Trophoblast cell (in vitro differentiated cells and primary cell): ENCODE measurements around the gene PRKAR1B.

ENCODE experiments used
- DNase-seq, 2 donors: peaks; one replicate each; pipeline ENCODE4 v3.0.0-alpha.2; 2016
- H2AFZ ChIP-seq: 2 replicates; pipeline ENCODE4 v1.6.1; 2013; ENCODE audit warnings: low read length, moderate library complexity, mild to moderate bottlenecking; ENCODE audit not compliant: insufficient read depth, poor library complexity
- H2AK5ac ChIP-seq: 2 replicates; pipeline ENCODE4 v1.6.1; 2013; ENCODE audit warnings: mild to moderate bottlenecking, low read length
- H2BK120ac ChIP-seq: 2 replicates; pipeline ENCODE4 v1.6.1; 2013; ENCODE audit warnings: low read length, mild to moderate bottlenecking, moderate library complexity; ENCODE audit not compliant: insufficient read depth, poor library complexity
- H2BK12ac ChIP-seq: 2 replicates; pipeline ENCODE4 v1.6.1; 2013; ENCODE audit warnings: mild to moderate bottlenecking, low read length, moderate library complexity
- H2BK5ac ChIP-seq: 2 replicates; pipeline ENCODE4 v1.6.1; 2013; ENCODE audit warnings: low read length, low read depth, moderate library complexity, mild to moderate bottlenecking; ENCODE audit not compliant: poor library complexity
- H3K14ac ChIP-seq: 2 replicates; pipeline ENCODE4 v1.6.1; 2013; ENCODE audit warnings: mild to moderate bottlenecking, low read length
- H3K18ac ChIP-seq: 2 replicates; pipeline ENCODE4 v1.6.1; 2013; ENCODE audit warnings: mild to moderate bottlenecking, low read length
- H3K23ac ChIP-seq: 2 replicates; pipeline ENCODE4 v1.6.1; 2013; ENCODE audit warnings: low read length
- H3K27ac ChIP-seq: 2 replicates; pipeline ENCODE4 v1.5.1; 2013; ENCODE audit warnings: low read depth, mild to moderate bottlenecking, inconsistent platforms, low read length, moderate library complexity
- H3K27me3 ChIP-seq: 2 replicates; pipeline ENCODE4 v1.6.1; 2013; ENCODE audit warnings: inconsistent platforms, mild to moderate bottlenecking, low read length, moderate library complexity; ENCODE audit not compliant: insufficient read depth
- H3K36me3 ChIP-seq, 2 experiments: 1 replicate in 1 of 2; 2 replicates in 1 of 2; pipeline ENCODE4 v1.6.1; 2013; ENCODE audit warnings: low read length in 2 of 2, mild to moderate bottlenecking in 2 of 2, moderate library complexity in 1 of 2; ENCODE audit not compliant: insufficient read depth in 2 of 2, control insufficient read depth in 1 of 2
- H3K4ac ChIP-seq: 2 replicates; pipeline ENCODE4 v1.6.1; 2013; ENCODE audit warnings: low read depth, mild to moderate bottlenecking, low read length, moderate library complexity
- H3K4me1 ChIP-seq, 2 experiments: 1 replicate in 1 of 2; 2 replicates in 1 of 2; pipeline ENCODE4 v1.6.1; 2013; ENCODE audit warnings: low read length in 2 of 2, mild to moderate bottlenecking in 2 of 2, moderate library complexity in 1 of 2; ENCODE audit not compliant: insufficient read depth in 2 of 2, control insufficient read depth in 1 of 2
- H3K4me2 ChIP-seq: 2 replicates; pipeline ENCODE4 v1.6.1; 2013; ENCODE audit warnings: inconsistent platforms, mild to moderate bottlenecking, low read length, moderate library complexity
- H3K4me3 ChIP-seq: 2 replicates; pipeline ENCODE4 v1.5.1; 2013; ENCODE audit warnings: mild to moderate bottlenecking, low read depth, low read length, inconsistent platforms
- H3K79me1 ChIP-seq: one replicate; pipeline ENCODE4 v1.6.1; 2013; ENCODE audit warnings: low read length
- H3K79me2 ChIP-seq: 2 replicates; pipeline ENCODE4 v1.6.1; 2013; ENCODE audit warnings: low read length, mild to moderate bottlenecking; ENCODE audit not compliant: control insufficient read depth, insufficient read depth, poor library complexity
- H3K9ac ChIP-seq: 2 replicates; pipeline ENCODE4 v1.6.1; 2013; ENCODE audit warnings: mild to moderate bottlenecking, low read length
- H3K9me3 ChIP-seq: 2 replicates; pipeline ENCODE4 v1.6.1; 2013; ENCODE audit warnings: low read depth, mild to moderate bottlenecking, control low read depth, inconsistent platforms, low read length; ENCODE audit not compliant: insufficient read depth
- H4K12ac ChIP-seq: 2 replicates; pipeline ENCODE4 v1.6.1; 2013; ENCODE audit warnings: low read depth, mild to moderate bottlenecking, low read length, moderate library complexity
- H4K8ac ChIP-seq: 2 replicates; pipeline ENCODE4 v1.6.1; 2013; ENCODE audit warnings: low read depth, mild to moderate bottlenecking, low read length, moderate library complexity
- H4K91ac ChIP-seq: one replicate; pipeline ENCODE4 v1.6.1; 2013; ENCODE audit warnings: low read depth, mild to moderate bottlenecking, low read length, moderate library complexity
- WGBS: extraction: QIAGEN DNeasy Blood & Tissue Kit; methylation state at CpG from one replicate; pipeline ENCODE4 v1.1.7; 2013; ENCODE audit warnings: missing lambda C conversion rate; ENCODE audit not compliant: insufficient read length, insufficient coverage; ENCODE audit errors: extremely low coverage; 5-methylcytosine and 5-hydroxymethylcytosine counted together

The PRKAR1B gene

DNA sequence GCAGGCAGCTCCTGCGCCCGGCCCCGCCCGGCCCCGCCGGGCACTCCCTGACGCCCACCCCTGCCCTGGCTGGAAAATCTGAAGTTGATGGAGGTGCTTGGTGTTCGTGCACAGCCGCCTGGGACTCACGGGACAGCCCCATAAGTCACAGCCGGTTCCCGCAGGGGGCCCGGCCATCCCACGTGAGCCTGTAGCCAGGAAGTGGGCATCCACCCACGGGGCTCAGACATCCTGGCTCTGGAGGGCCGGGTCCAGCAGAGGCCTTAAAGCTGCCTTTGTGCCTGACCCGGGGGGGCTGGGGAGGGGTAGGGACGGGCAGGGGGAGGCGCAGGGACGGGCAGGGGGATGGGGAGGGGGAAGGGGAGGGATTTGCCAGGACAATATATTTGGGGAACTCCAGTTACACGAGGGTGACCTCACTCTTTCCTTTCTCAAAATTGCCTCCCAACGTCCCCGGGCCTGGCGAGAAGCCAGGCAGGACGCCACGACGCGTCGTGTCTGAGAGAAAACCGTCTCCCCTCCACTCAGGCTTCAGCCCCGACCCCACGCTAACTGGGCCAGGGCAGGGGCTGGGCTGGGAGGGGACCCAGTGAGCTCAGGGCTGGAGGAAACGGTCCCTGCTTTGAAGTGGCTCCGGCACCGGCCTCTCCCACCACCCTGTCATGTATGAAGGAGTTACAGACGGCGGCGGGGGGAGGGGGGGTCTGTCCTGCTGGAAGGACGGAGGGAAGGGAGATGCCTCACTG lies 125.3 kb downstream of the PRKAR1B start:
- no peak overlapping the region for H3K4ac ChIP-seq
- H3K14ac ChIP-seq = no peak overlapping the region
- no CpG with 5 or more reads among the region's 39 CpGs for WGBS
- no peaks in the 10 kb centered on the region for H3K36me3 ChIP-seq
- H3K27me3 ChIP-seq = no peaks in the 10 kb centered on the region
- no peak overlapping the region for H2BK5ac ChIP-seq
- H3K79me1 ChIP-seq = no peaks in the 10 kb centered on the region
- no peak overlapping the region for H4K8ac ChIP-seq
- H3K27ac ChIP-seq = no peak overlapping the region
- no peaks in the 10 kb centered on the region for H3K79me2 ChIP-seq
- H4K91ac ChIP-seq = no peak overlapping the region
- peak; percentile 31 to 42 for DNase-seq
- no peaks in the 10 kb centered on the region for H3K9me3 ChIP-seq
- H3K18ac ChIP-seq = no peak overlapping the region
- no peak overlapping the region for H2AFZ ChIP-seq
- peaks cover 4 to 5% of the 10 kb centered on the region in 2 experiments for H3K4me1 ChIP-seq
- no peak overlapping the region for H3K4me3 ChIP-seq
- H3K9ac ChIP-seq = no peak overlapping the region
- H3K4me2 ChIP-seq = no peak overlapping the region
- no peak overlapping the region for H2AK5ac ChIP-seq
- no peak overlapping the region for H2BK120ac ChIP-seq
- H3K23ac ChIP-seq = no peak overlapping the region
- no peak overlapping the region for H4K12ac ChIP-seq
- H2BK12ac ChIP-seq = no peak overlapping the region

DNA sequence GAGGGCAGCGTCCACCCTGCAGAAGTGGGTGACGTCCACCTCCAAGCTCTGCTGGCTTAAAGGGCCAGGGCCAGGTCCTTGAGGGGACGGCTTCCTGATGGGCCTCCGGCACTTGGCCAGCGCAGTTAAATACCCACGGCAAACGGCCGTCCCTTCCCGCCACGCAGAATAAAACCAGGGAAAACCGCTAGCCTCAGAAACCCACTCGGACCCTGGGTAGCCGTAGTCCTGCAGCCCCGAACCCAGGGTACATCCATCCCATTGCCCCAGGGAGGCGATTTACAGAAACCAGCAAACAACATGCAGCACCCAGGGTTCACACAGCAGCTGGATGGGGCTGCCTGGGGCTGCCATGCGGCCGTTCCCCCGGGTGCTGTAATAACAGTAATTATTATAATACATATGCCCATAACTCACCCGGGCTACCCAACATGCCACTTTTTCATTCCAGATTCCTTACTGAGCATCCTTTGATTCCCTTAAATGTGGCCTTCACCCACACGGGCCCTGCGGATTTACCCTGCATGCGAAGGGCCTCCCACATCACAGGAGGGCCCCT lies 126.0 kb downstream of the PRKAR1B start:
- Histone ChIP-seq H3K79me2 (no peaks in the 10 kb centered on the region), H2BK5ac (no peak overlapping the region), H3K9ac (no peak overlapping the region), H4K8ac (no peak overlapping the region), H3K4ac (no peak overlapping the region), H3K4me1 (peaks cover 4 to 5% of the 10 kb centered on the region in 2 experiments), H3K36me3 (no peaks in the 10 kb centered on the region), H3K79me1 (no peaks in the 10 kb centered on the region), H3K4me3 (no peak overlapping the region), H2AFZ (no peak overlapping the region), H2BK120ac (no peak overlapping the region), H3K27me3 (no peaks in the 10 kb centered on the region), H4K12ac (no peak overlapping the region), H4K91ac (no peak overlapping the region), H3K23ac (no peak overlapping the region), H2BK12ac (no peak overlapping the region), H3K14ac (no peak overlapping the region), H3K27ac (no peak overlapping the region), H3K9me3 (no peaks in the 10 kb centered on the region), H3K18ac (no peak overlapping the region), H2AK5ac (no peak overlapping the region), H3K4me2 (no peak overlapping the region)
- WGBS = no CpG with 5 or more reads among the region's 22 CpGs
- no peak for DNase-seq

DNA sequence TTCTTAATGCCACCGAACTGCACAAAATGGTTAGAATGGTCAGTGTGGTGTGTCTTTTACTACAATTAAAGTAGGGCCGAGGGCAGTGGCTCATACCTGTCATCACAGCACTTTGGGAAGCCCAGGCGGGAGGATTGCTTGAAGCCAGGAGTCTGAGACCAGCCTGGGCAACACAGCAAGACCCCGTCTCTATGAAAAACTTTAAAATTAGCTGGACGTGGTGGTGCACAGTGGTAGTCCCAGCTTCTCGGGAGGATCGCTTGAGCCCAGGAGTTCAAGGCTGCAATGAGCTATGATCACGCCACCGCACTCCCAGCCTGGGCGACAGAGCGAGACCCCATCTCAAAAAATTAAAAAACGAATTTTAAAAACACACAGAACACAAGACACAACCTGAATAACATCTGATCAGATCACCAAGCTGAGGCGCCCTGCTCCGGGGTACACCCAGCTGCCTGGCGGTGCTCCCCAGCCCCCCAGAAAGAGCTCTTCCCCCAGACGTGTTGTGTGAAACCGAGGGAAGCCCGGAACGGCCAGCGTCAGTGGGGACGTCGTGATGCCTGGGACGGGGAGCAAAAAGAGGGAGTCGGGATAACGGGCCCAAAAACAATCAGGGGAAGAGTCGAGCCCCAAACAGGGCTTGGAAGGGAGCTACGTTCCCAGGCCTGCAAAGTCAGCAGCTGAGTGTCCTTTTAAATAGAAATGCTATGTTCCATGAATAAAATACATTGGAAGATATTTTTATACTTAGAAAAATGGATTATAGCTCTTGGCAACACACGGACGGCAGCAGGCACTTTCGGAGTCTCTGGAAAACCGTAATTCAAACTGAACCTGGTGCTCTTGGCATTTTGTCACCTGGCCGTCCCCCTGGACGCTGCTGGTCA lies 126.7 kb downstream of the PRKAR1B start:
- Histone ChIP-seq H3K4me1 (peaks cover 4 to 5% of the 10 kb centered on the region in 2 experiments), H3K79me1 (no peaks in the 10 kb centered on the region), H3K4ac (no peak overlapping the region), H2BK5ac (no peak overlapping the region), H4K8ac (no peak overlapping the region), H2AK5ac (no peak overlapping the region), H2AFZ (no peak overlapping the region), H3K79me2 (no peaks in the 10 kb centered on the region), H3K27me3 (no peaks in the 10 kb centered on the region), H4K91ac (no peak overlapping the region), H3K14ac (no peak overlapping the region), H3K36me3 (no peaks in the 10 kb centered on the region), H3K9ac (no peak overlapping the region), H3K4me2 (no peak overlapping the region), H3K23ac (no peak overlapping the region), H2BK12ac (no peak overlapping the region), H3K18ac (no peak overlapping the region), H3K9me3 (peaks cover 2% of the 10 kb centered on the region), H3K4me3 (no peak overlapping the region), H4K12ac (no peak overlapping the region), H3K27ac (no peak overlapping the region), H2BK120ac (no peak overlapping the region)
- no peak for DNase-seq
- WGBS = no CpG with 5 or more reads among the region's 33 CpGs

DNA sequence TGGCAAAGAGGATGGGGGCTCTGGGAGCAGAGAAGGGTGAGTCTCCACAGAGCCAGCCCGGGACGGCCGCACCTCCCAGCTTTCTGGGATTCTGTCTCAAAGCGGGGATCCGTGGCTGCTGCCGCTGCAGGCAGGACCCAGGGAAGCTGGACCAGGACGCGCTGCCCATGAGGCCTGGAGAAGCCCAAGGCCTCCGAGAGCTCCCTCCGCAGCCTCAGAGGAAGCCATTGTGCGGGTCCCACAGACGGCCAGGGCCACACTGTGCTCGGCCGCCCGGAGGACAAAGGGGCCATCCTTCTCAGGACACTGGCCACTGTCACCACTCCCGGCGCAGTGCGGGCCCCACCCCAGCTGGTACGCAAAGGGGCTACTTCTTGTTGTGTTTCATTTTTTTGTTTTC lies 128.2 kb downstream of the PRKAR1B start:
- no peak overlapping the region for H2BK5ac ChIP-seq
- no peak overlapping the region for H3K23ac ChIP-seq
- no peak overlapping the region for H4K8ac ChIP-seq
- no peak overlapping the region for H3K27ac ChIP-seq
- WGBS = no CpG with 5 or more reads among the region's 19 CpGs
- no peak overlapping the region for H2AFZ ChIP-seq
- H2AK5ac ChIP-seq = no peak overlapping the region
- H3K27me3 ChIP-seq = no peaks in the 10 kb centered on the region
- H3K79me1 ChIP-seq = no peaks in the 10 kb centered on the region
- no peak overlapping the region for H3K14ac ChIP-seq
- no peak overlapping the region for H3K4ac ChIP-seq
- no peaks in the 10 kb centered on the region for H3K4me1 ChIP-seq
- no peak overlapping the region for H3K4me2 ChIP-seq
- H3K79me2 ChIP-seq = no peaks in the 10 kb centered on the region
- no peak overlapping the region for H3K18ac ChIP-seq
- no peaks in the 10 kb centered on the region for H3K36me3 ChIP-seq
- H2BK12ac ChIP-seq = no peak overlapping the region
- no peak overlapping the region for H2BK120ac ChIP-seq
- no peak for DNase-seq
- peaks cover 2% of the 10 kb centered on the region for H3K9me3 ChIP-seq
- no peak overlapping the region for H3K9ac ChIP-seq
- no peak overlapping the region for H4K91ac ChIP-seq
- H3K4me3 ChIP-seq = no peak overlapping the region
- H4K12ac ChIP-seq = no peak overlapping the region
